Kidney capillary endothelial cell (primary cell): ENCODE measurements around the gene FLVCR2.

ENCODE experiments used
- DNase-seq: peaks from one replicate; pipeline ENCODE4 v3.0.0-alpha.2; 2018; ENCODE audit warnings: low spot score

Gene FLVCR2, protein sequence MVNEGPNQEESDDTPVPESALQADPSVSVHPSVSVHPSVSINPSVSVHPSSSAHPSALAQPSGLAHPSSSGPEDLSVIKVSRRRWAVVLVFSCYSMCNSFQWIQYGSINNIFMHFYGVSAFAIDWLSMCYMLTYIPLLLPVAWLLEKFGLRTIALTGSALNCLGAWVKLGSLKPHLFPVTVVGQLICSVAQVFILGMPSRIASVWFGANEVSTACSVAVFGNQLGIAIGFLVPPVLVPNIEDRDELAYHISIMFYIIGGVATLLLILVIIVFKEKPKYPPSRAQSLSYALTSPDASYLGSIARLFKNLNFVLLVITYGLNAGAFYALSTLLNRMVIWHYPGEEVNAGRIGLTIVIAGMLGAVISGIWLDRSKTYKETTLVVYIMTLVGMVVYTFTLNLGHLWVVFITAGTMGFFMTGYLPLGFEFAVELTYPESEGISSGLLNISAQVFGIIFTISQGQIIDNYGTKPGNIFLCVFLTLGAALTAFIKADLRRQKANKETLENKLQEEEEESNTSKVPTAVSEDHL

GRCh38 chr14:75578102-75578785 is at the start of gene FLVCR2:
Gene FLVCR2, plus strand, starts transcription at chr14:75578620. Its CDS starts 353 bp downstream, at chr14:75578973.
- peak; percentile 36 for DNase-seq

- DNase-seq = no peak
Observed at GRCh38 chr14:75531256-75531655, 47.2 kb upstream of the FLVCR2 start.

GRCh38 chr14:75531660-75532317 is 46.6 kb upstream of the FLVCR2 start:
- no peak for DNase-seq

- no peak for DNase-seq
Observed at GRCh38 chr14:75533791-75534555, 44.4 kb upstream of the FLVCR2 start.

- no peak for DNase-seq
Observed at GRCh38 chr14:75535164-75535898, 43.1 kb upstream of the FLVCR2 start.

DNA sequence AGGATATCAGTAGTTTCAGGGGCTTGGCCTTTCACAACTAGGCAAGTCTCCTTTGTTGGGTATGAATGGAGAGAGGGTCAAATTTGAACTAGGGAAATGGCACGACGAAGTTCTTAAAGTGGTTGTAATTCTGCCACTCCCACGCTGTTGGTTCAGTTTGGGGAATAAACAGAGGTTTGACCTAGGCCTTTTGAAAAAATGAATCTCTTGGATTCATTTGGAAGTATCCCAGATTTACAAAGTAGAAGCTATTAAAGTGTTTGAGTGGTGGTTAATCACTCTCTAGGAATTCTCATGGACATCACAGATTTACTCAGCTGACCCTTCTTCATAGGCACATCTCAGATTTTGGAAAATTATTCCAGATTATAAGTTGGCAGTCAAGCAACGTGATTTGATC is 41.3 kb upstream of the FLVCR2 start:
- no peak for DNase-seq

- DNase-seq = no peak
Observed at GRCh38 chr14:75539162-75539560, 39.3 kb upstream of the FLVCR2 start.

- no peak for DNase-seq
Observed at GRCh38 chr14:75539561-75540478, 38.6 kb upstream of the FLVCR2 start.

GRCh38 chr14:75540479-75540851 is 38.0 kb upstream of the FLVCR2 start:
- DNase-seq = no peak

- DNase-seq = peak; percentile 41
Observed at GRCh38 chr14:75542588-75543091, 35.8 kb upstream of the FLVCR2 start.

DNA sequence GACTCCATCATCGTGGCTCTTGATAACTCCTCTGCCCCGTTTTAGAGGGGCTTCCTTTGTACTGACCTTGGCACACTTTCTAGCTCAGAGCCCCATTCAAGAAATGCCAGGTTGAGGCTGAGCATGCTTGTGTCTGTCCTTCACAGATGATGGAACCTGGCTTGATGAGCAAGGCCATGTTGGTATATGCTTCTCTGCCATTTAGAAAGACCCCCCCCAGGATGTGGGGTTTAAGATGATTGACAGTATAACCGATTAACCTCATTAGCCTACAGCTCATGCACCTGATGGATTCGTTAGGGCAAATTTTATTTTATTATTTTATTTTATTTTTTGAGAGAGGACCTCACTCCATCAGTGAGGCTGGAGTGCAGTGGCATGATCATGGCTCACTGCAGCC is 35.2 kb upstream of the FLVCR2 start:
- no peak for DNase-seq

GRCh38 chr14:75543786-75544185 is 34.6 kb upstream of the FLVCR2 start:
- DNase-seq = no peak

DNA sequence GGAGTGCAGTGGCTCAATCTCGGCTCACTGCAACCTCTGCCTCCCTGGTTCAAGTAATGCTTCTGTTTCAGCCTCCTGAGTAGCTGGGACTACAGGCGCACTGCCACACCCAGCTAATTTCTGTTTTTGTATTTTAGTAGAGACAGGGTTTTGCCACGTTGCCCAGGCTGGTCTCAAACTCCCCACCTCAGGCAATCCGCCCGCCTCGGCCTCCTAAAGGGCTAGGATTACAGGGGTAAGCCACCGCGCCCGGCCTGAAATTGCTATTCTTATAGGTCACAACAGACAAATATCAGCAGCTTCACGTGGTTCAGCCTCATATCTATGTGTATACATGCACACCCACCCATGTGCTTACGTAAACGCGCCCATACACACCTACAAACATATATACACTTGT is 32.5 kb upstream of the FLVCR2 start:
- no peak for DNase-seq

DNA sequence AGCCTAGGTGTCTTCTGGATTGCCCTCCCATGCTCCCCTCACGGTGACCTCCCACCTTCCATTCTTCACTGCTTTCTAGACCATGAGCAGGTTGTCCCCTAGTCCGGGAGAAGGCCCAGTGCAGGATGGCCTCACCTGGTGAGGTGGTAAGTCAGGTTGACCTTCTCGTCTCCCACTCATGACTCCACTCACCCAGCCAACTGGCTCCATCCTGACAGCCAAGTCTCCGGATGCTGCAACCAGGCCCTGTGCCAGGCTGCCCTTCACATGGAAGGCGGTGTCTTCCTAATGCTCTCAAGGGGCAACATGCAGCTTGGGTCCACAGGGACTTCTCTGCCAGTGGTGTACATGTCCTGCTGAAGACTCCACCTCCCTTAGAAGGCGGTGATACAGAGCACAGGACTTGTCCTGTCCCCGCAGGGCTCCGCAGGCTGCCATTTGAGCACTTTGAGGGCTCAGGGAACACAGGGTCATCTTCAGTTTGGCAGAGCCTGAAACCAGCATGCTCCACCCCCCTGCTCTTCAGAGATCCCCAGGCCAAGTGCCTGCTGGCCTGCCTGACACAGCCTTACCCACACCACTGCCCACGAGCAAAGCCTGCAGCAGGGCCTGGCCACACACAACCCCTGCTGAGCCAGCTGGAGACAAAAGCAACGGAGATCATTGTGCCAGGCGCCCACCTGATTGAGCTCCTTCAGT is 30.7 kb upstream of the FLVCR2 start:
- DNase-seq = no peak

GRCh38 chr14:75548544-75548943 is 29.9 kb upstream of the FLVCR2 start:
- no peak for DNase-seq

DNA sequence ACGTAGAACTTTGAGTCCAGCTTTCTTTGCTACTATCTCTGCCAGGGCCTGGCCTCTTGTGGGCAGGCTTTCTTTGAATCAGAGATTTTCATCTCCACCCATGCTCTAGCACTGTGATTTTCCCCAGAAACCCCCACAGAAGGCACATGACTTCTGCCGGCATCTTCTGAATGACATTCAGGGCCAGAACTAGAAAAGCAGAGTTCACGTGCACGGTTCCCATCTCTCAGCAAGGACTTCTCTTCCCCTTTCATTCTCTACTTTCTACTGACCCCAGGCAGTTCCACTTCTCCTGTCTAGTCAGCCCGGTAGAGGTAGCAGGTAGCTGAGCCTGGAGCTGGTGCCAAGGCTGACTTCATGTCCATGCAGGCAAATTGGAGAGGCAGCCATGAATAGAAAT is 29.3 kb upstream of the FLVCR2 start:
- DNase-seq = no peak

DNA sequence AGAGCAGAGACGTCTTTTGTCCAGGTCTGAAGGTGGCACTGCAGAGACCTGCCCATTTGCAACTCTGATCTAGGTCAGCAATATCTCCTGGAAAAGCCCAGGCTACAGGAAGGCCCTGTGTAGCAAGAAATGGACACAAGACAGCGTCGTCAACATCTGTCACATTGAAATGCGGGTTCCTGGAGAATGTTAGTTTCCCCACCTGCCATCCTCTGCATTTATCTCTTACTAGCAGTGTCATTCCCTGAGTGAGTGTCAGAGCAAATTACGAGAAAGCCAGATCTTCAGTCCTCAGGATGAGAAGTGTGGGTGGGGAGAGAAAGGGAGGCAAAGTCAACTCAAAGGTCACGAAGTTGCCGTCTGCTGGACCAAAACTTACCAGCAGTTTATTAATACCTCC is 27.4 kb upstream of the FLVCR2 start:
- no peak for DNase-seq

GRCh38 chr14:75553157-75553556 is 25.3 kb upstream of the FLVCR2 start:
- DNase-seq = no peak

- DNase-seq = no peak
Observed at GRCh38 chr14:75553761-75554364, 24.6 kb upstream of the FLVCR2 start.
